HG03457 (cell line): Measurements from ENCODE around the gene HEG1.

Experiments
- ATAC-seq: cut with Tn5 transposase; IDR thresholded peaks from one replicate; pipeline ENCODE4 v1.9.1; 2021; ENCODE audit warnings: moderate number of reproducible peaks; ENCODE audit not compliant: unreplicated experiment

Gene HEG1

GRCh38 chr3:124998247-124998630, 57.6 kb downstream of the HEG1 start:
- ATAC-seq, result no peak

DNA sequence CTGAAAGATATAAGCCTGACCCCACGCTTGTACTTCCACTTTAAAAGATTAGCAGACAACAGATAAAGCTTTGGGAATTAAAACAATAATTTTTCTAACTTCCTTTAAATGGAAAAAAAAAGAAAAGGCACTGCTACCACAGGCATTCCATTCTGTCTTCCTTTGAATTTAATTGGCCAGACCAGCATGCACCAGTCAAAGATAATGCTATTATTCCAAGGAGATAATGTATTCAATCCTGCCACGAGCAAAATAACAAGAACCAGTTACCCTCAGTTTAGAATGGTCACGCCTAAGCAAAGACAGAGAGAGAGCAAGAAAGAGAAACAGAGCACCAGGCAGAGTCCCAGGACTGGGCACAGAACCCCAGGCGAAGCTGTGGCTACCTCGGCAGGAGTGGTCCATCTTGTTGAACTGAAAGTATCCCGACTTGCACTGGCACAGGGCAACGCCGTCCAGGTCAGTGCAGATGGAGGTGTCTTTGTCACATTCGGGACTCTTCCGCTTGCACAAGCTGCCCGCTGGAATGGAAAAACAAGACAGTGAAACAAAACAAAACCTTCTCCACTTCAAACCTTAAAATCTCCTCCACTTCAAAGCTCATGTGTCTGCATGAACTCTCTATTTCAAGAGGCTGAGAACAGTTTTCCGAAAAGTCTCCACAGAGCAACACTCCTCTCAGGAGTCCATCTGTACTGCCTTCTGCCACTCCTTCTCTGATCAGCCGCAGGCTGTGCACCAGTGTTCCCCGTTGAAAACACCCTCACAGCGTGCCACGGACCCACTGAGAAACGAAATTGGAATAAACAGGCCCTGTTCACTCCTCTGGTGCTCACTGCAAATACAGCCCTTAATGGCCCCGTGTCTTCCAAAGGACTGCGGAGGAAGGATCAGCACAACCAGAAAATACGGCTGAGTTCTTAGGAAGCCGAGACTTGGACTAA, 58.2 kb downstream of the HEG1 start:
- no peak for ATAC-seq

DNA sequence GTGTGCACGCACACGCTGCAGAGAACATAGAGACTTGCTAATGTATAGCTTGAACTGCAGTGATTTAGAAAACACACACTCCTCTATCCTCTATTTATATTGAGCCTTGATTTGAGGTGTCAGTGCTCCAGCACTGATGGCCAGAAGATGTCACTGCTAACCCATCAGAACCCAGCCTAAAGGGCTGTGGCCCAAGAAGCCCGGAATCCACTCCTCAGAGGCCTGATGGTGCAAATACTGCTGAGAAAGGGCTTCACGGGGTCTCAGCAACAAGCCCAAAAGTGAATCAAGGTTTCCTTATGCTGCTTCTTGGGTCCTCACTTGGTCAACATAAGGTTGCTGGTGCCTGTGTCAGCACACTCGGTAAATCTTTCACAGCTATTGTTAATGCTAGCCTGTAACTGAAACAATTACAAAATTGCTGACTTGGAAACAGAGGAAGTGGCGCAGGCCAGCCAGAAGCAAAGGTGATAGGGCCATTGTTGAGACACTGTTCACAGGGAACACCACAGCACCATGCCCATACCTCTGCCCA, 60.3 kb downstream of the HEG1 start:
- ATAC-seq, result no peak

DNA sequence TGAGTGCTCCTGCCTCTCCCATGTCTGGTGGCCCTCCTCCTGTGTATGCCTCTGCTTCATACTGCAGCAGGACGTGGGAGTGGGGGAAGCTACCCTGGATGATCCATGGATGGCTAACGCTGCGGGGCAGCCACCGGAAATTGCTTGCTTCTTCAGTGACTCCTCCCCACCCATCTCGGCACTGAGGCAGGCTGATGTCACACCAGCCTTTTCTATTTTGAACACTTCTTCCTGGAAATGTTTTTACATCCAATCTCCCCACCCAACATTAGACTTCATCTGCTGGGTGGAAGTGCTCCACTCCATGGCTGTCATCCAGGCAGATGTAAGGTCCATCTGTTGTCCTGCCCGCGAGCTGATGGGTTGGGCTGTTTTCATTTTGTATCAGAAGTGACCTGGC, 62.3 kb downstream of the HEG1 start:
- no peak for ATAC-seq

DNA sequence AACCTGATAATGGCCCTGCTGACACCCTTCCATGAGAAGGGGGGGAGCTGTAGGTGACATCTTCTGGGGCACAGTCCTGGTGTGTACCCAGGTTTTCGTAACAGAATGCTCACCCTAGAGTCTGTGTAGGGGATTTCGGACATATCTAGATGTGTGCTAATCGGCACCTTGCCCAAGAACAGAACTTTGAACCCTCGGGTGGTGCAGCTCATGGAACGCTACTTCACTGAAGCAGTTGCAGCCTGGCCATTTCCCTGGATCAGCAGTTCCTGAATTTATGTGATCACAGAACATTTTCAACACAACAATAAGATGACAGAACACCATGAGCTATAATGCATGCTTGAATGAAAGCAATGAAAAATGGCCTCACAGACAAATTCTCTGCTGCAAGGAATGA, 63.8 kb downstream of the HEG1 start:
- no peak for ATAC-seq

DNA sequence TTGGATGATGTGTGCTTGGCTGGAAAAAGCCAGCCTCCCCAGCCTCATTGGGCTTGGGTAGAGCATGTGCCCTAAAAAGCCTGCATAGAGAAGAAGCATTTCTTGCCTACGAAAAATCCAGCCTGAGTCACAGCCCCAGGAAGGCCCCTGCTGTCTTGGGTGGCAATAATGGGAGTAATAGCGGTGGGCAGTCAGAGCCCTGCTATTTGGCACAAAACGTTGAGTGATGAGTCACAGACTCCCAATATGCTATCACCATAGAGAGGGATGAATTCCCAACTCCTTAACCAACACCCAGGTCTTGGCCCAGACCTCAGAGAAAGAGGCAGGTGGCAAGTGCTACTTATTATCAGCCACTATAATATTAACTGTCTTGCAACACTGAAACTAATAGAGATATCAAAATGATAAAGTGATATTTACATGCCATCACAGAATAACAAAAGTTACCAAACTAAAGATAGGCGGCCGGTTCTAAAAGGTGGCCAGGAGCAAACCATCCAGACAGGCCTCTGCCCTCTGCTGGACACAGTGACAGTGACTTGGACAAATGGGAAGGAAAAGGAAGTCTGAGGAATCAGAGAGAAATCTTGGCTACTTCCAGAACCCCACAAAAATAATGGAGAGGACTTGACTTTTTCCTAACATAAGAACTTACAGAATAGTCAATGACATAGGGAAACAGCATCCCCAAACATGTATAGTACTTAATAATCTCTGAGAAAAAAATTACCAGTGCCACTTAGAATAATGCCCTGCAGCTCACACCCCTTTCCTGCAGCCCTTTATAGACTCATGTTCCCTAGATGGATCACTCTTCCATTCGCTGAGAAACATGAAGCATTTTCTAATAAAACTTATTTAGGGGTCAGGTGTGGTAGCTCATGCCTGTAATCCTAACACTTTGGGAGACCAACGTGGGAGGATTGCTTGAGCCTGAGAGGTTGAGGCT, 69.3 kb downstream of the HEG1 start:
- no peak for ATAC-seq

- ATAC-seq, result no peak
These were observed 70.4 kb downstream of the HEG1 start for GRCh38 chr3:124985349-124985748.

- no peak for ATAC-seq
These were observed 71.0 kb downstream of the HEG1 start for GRCh38 chr3:124984754-124985153.

DNA sequence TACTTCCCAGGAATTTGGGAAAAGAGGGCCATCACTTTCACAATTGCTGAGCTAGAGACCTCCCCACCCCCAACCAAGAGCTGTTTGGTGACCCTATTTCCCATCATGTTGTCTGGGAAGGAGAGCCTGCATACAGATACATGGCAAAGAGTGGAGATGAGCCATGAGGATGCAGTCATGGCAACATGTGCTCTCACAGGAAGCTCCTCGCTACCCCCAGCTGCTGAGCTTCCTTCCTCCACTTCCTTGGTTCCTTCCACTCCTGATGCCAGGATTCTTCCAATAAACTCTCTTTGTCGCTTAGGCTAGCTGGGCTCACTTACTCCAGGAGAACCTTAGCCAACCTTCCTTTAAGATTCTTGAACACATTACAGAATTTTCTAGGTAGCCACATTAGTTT, 72.9 kb downstream of the HEG1 start:
- ATAC-seq, result no peak

DNA sequence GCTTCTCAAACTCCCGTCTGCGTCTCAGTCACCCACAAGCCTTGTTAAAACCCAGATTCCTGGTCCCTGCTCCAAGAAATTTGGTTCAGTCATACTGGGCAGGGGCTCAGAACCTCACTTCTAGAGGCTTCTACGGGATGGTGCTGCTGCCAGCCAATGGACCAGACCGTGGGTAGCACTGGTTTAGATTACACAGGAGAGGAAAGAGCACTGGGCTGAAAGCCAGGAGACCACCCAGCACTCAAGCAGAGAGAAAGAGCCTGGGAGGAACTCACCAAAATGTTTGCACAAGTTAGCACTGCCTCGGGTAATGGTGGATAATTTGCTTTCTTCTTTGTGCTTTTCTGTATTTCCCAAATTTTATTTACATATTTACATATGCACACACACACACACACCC, 74.3 kb downstream of the HEG1 start:
- no peak for ATAC-seq

- no peak for ATAC-seq
These were observed 77.2 kb downstream of the HEG1 start for GRCh38 chr3:124978627-124979026.

DNA sequence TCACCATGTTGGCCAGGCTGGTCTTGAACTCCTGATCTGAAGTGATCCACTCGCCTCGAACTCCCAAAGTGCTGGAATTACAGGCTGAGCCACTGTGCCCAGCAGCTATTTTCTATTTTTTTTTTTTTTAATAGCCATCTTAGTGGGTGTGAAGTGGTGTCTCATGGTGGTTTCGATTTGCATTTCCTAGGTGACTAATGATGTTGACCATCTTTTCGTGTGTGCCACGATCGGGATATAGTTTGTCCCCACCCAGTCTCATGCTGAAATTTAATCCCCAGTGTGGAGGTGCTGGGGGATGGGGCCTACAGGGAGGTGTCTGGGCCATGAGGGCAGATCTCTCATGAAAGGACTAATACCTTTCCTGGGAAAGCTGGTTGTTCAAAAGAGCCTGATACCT, 79.4 kb downstream of the HEG1 start:
- ATAC-seq, result no peak

- no peak for ATAC-seq
These were observed 81.1 kb downstream of the HEG1 start for GRCh38 chr3:124974691-124975090.

DNA sequence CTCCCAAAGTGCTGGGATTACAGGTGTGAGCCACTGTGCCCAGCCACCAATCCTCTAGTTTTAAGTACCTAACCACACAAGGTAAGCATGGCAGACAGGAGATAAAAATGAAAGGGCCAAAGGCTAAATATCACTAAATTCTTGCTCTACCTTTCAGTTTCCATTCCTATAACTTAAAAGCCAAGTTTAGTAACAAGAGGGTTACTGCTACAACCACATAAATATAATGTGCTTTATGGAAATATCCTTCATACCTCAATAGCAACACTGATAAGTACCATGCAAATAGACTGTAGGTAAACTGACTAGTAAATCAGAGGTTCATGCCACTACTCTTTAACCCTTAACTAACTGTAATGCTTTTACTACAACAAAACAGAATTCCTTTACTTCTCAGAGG, 82.5 kb downstream of the HEG1 start:
- no peak for ATAC-seq

- ATAC-seq, result no peak
These were observed 83.3 kb downstream of the HEG1 start for GRCh38 chr3:124972457-124972856.

GRCh38 chr3:124969963-124970722, 85.7 kb downstream of the HEG1 start:
- no peak for ATAC-seq

DNA sequence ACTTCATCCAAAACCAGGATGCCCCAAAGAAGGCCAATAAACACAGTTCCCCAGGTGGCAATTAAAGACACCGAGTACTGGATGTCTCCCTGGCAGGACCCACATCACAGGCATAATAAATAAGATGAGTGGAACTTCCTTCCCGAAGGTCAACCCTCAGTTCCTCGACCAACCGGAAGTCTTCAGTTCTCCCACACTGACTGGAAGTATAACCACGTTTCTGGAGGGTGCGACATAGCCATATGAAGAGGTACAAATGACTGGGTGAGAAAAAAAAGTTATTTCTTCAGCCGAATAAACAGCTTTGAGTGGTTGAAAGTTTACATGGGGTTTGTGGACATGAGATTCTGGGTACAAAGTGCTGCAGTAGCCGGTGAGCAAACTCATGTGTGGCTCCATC, 86.6 kb downstream of the HEG1 start:
- ATAC-seq, result no peak

- no peak for ATAC-seq
These were observed 87.8 kb downstream of the HEG1 start for GRCh38 chr3:124967964-124968363.

DNA sequence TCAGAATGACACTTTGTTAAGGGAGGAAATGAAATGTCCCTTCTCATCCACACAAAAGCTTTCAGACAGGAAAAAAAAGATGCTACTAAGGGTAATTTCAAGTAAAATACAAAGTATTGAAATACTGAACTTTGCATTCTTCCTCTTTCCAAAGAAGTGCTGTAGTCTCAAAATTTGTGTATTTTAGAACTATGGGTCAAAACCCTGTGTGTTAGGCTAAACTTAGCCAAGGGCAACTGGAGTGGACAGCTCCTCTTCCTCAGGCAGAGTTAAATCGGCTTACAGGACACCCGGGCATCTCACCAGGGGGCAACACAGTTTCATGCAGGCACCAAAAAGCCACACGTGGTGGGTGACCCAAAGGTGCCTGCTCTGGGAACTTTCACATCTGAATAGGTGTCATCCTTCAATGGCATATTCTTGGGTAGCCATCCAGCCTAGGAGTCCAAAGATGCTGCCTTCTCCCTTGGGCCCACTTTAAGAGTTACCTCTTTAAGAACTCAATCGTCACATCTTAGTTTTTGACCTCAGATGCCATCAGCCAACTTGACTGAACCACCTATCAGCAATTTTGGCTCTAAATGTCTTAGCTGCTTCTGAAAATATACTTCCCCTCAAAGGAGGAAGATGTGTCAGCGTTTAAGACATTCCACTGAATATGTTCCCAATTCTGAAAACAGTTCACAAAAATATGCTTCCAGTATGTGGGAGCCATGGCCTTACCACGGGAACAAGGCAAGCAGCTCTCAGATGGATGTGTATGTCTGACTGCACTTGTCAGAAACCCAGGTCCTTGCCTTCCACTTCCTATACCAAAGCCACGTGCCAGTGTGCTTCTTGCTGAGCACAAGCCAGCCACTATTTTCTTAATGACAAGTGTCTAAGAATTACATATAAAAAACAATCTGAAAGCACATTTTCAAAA, 89.0 kb downstream of the HEG1 start:
- ATAC-seq, result no peak

- ATAC-seq, result no peak
These were observed 90.4 kb downstream of the HEG1 start for GRCh38 chr3:124965413-124965812.
